GM21825 (cell line): ENCODE results near the gene IFT122.
"Not testable (repeated sequence)": the region's sequence is repeated elsewhere in the genome, so short reads cannot be mapped to it uniquely, and the experiment has no call there.

Experiments
- ATAC-seq: cut with Tn5 transposase; IDR thresholded peaks from one replicate; pipeline ENCODE4 v1.9.1; 2021; ENCODE audit warnings: mild to moderate bottlenecking, moderate library complexity; ENCODE audit not compliant: unreplicated experiment

The IFT122 gene

GRCh38 chr3:129532261-129532660 is 92.2 kb downstream of the IFT122 start:
- no peak for ATAC-seq

DNA sequence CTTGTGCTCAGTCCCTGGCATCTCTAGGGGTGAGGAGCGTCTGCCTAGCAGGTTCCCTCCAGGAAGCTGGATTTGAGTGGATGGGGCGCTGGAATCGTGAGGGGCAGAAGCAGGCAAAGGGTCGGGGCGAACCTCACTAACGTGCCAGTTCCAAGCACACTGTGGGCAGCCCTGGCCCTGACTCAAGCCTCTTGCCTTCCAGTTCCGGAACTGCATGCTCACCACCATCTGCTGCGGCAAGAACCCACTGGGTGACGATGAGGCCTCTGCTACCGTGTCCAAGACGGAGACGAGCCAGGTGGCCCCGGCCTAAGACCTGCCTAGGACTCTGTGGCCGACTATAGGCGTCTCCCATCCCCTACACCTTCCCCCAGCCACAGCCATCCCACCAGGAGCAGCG is 93.4 kb downstream of the IFT122 start:
- ATAC-seq: no peak

GRCh38 chr3:129534428-129535027 is 94.5 kb downstream of the IFT122 start:
- ATAC-seq: no peak

DNA sequence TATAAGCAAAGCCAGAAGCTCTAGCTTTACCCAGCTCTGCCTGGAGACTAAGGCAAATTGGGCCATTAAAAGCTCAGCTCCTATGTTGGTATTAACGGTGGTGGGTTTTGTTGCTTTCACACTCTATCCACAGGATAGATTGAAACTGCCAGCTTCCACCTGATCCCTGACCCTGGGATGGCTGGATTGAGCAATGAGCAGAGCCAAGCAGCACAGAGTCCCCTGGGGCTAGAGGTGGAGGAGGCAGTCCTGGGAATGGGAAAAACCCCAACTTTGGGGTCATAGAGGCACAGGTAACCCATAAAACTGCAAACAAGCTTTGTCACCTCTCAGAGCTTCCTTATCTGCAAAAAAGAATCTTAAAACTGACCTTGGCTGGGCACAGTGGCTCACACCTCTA is 95.1 kb downstream of the IFT122 start:
- ATAC-seq: no peak

DNA sequence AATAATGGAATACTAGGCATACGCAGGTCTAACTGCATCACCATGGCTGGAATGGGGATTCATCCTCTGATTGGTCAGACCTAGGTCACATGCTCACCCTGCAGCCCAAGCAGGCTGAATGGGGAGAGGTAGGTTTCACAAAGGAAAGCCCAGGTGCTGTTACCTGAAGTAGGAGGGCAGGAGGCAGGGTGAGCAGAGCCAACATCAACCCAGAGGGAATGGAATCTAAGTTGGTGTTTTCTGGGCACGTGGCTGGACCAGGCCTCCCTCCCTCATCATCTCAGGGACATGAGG is 96.3 kb downstream of the IFT122 start:
- ATAC-seq: no peak

GRCh38 chr3:129536804-129537203 is 96.8 kb downstream of the IFT122 start:
- ATAC-seq: no peak

DNA sequence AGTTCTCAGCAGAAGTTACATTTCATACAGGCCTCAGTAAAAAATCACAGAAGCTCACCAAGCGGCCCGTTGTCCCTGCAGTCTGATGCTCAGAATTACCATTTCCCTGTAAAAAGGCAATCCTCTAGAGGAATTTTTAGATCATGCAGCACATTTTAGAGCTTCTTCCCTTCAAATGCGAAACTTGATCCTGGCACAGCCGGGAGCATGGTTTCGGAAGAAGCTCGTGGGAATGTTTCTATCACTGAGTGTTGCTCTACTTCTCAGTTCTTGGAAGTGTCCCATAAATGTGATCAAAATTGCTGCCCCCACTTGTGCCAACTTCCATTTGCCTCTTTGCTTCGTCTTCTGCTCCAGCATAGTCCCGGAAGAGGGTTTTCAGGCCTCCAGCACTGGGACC is 99.2 kb downstream of the IFT122 start:
- no peak for ATAC-seq

GRCh38 chr3:129540776-129541516 is 100.9 kb downstream of the IFT122 start:
- ATAC-seq: no peak

DNA sequence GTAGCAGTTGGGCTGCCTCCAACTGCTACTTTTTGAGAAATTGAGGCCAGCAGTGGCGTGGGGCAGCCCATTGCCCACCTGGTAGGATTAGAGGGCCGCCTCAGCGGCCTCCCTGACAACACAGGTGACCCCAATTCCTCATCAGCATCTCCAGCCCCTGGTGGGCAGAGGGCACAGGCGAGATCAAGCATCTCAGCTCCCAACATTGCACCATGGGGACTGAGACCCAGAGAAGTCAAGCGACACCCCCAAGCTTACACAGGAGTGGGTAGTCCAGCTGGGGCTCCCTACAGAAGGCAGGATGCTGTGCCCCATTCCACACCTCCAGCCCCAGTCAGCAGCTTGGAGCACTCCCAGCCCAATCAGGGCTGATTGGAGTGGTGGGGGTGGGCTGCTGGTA is 102.7 kb downstream of the IFT122 start:
- ATAC-seq: no peak

- ATAC-seq: no peak
These were observed 103.2 kb downstream of the IFT122 start, which contains the start of gene H1-8 for GRCh38 chr3:129543156-129543790. Gene H1-8 (plus strand): TSS chr3:129543175. CDS start chr3:129543219, 44 bp downstream.

DNA sequence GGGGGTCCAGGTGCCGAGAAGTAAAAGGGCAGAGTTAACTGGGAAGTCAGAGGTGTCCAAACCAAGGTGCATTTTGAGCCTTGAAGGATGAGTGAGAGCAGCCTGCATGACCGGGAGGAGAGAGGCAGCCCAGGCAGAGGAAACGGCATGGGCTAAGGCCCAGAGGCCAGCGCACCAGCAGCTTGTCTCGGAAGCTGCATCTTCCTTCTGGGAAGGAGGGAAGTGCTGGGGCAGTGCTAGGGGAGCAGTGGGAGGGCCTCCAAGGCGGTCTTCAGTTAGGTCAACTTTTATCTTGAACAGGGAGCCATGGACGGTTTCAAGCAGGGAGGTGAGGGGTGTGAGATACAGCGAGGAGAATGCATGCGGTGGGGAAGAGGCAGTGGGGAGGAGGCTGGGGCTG is 104.0 kb downstream of the IFT122 start:
- no peak for ATAC-seq

DNA sequence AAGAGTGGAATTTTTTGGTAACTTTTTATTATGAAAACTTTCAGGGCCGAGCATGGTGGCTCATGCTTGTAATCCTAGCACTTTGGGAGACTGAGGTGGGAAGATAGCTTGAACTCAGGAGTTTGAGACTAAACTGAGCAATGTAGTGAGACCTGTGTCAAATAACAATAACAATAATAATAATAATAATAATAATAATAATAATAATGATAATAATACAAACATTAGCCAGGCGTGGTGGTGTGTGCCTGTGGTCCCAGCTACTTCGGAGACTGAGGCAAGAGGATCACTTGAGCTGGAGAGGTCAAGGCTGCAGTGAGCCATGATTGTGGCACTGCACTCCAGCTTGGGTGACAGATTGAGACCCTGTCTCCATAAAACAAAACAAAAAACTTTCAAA is 105.9 kb downstream of the IFT122 start:
- ATAC-seq: not testable (repeated sequence)

DNA sequence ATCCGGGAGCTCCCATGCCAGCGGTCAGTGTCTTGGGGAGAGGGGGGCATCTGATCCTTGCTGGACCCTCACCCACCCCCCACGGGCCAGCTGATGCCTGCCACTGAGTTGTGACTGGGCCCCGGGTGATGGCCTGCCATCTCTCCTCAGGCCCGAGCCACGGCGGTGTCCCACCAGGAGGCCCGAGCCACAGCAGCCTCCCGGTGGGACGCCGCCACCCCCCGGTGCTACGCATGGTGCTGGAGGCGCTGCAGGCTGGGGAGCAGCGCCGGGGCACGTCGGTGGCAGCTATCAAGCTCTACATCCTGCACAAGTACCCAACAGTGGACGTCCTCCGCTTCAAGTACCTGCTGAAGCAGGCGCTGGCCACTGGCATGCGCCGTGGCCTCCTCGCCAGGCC is 107.2 kb downstream of the IFT122 start:
- no peak for ATAC-seq

- no peak for ATAC-seq
These were observed 108.3 kb downstream of the IFT122 start for GRCh38 chr3:129548104-129548965.

DNA sequence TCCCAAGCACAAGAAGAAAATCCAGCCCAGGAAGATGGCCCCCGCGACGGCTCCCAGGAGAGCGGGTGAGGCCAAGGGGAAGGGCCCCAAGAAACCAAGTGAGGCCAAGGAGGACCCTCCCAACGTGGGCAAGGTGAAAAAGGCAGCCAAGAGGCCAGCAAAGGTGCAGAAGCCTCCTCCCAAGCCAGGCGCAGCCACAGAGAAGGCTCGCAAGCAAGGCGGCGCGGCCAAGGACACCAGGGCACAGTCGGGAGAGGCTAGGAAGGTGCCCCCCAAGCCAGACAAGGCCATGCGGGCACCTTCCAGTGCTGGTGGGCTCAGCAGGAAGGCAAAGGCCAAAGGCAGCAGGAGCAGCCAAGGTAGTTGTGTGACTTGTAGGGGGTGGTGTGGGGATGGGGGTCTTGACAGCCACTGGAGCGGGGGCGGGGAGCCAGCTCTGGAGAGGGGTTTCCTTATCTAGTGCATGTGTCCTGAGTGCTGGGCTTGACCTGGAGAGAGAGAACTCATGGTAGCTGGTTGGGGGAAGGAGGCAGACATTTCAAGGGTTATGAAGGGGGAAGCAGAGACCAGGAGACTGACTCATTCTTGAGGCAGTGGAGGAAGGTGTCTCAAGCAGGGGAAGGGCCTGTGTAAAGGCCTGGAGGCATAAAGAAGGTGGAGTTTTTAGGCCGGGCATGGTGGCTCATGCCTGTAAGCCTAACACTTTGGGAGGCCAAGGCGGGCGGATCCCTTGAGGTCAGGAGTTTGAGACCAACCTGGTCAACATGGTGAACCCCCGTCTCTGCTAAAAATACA is 109.2 kb downstream of the IFT122 start:
- ATAC-seq: no peak

DNA sequence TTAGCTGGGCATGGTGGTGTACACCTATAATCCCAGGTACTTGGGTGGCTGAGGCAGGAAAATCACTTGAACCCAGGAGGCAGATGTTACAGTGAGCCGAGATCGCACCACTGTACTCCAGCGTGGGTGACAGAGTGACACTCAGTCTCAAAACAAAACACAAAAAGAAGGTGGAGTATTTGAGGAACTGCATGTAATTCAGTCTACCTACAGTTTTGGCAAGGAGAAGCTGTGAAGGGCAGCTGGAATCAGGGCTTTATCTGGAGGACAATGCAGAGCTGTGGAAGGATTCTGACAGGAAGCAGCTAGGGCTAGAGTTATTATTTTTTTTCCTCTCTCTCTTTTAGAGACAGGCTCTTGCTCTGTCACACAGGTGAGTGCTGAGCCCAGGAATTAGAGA is 109.8 kb downstream of the IFT122 start:
- no peak for ATAC-seq

- no peak for ATAC-seq
These were observed 112.4 kb downstream of the IFT122 start for GRCh38 chr3:129552287-129553050.

GRCh38 chr3:129553171-129553570 is 113.1 kb downstream of the IFT122 start:
- no peak for ATAC-seq

DNA sequence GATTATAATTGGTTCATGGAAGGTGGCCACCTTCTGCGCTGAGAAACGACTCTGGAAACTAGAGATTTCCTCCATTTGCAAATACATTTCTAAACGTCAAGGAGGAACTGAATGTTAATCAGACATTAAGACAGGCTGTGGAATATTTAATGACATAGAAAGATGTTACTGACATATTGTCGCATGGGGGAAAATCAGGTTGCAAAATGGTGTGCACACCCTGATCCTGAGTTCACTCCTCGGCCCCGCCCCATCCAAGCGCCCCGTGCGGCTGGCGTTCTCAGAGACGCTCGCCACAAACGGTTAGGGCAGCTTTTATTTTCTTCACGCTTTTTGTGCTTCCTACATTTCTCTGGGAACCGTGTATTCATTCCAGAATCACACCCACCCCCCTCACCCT is 113.7 kb downstream of the IFT122 start:
- ATAC-seq: no peak
